ENCODE measurements around the gene LRRC27. TPM values are rescaled to one million over a fixed set of nuclear protein-coding genes. Genes with fewer than 3 reads are reported as not detected.

Gene LRRC27
- total RNA-seq, 6 experiments from 2014 or later = 2.2 to 5.4 (median 3.2) TPM

GRCh38 chr10:132363376-132363775 lies 31.4 kb downstream of the LRRC27 start:
- 87% methylated on average over 4 of the region's 15 CpGs for WGBS (ENCODE audit: insufficient coverage, low coverage, low lambda C conversion rate, missing lambda C conversion rate)
- H3K27me3 ChIP-seq = no peaks in the 10 kb centered on the region
- H3K9me3 ChIP-seq = no peaks in the 10 kb centered on the region
- DNase-seq (peak in 1 of 3 donors; percentile 38), ATAC-seq (no peak)
- no peaks in the 10 kb centered on the region for H3K4me1 ChIP-seq
- H3K36me3 ChIP-seq = peaks cover 0 to 2% (median 1%) of the 10 kb centered on the region in 4 donors
- intact Hi-C loops (cut with DNase I) = no loop called here
- TF ChIP-seq, protein P1, sequence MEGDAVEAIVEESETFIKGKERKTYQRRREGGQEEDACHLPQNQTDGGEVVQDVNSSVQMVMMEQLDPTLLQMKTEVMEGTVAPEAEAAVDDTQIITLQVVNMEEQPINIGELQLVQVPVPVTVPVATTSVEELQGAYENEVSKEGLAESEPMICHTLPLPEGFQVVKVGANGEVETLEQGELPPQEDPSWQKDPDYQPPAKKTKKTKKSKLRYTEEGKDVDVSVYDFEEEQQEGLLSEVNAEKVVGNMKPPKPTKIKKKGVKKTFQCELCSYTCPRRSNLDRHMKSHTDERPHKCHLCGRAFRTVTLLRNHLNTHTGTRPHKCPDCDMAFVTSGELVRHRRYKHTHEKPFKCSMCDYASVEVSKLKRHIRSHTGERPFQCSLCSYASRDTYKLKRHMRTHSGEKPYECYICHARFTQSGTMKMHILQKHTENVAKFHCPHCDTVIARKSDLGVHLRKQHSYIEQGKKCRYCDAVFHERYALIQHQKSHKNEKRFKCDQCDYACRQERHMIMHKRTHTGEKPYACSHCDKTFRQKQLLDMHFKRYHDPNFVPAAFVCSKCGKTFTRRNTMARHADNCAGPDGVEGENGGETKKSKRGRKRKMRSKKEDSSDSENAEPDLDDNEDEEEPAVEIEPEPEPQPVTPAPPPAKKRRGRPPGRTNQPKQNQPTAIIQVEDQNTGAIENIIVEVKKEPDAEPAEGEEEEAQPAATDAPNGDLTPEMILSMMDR (IDR thresholded peaks at IDR 0.05) = no peak
- TF ChIP-seq POLR2A (IDR thresholded peaks at IDR 0.05) = no peak
- H3K4me3 ChIP-seq = no peak overlapping the region
- H3K27ac ChIP-seq = no peak overlapping the region

DNA sequence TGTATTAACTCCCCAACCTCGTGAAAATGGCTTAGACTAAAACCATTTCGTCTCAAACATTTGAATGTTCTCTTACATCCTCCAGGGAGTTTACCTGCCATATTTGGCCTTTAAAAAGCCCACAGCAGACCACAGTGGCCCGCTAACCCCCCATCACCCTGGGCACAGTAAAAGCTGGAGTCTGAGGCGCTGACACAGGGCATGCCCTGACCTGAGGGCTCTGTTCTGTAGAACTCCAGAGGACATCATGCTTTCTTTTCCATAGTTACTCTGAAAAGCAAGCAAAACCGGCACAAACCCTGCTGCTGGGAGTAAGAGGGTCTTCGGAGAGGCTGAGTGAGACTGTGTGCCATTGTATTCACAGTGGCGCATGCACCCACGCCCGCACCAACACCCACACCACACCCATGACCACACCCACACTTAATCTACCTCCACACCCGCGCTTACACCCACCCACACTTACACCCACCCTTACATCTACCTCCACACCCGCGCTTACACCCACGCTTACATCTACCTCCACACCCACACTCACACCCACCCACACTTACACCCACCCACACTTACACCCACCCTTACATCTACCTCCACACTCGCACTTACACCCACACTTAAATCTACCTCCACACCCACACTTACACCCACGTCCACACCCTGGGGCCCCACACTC lies 32.1 kb downstream of the LRRC27 start:
- intact Hi-C loops (cut with DNase I) = no loop called here
- Histone ChIP-seq H3K27me3 (no peaks in the 10 kb centered on the region), H3K4me1 (no peaks in the 10 kb centered on the region), H3K4me3 (no peak overlapping the region), H3K27ac (no peak overlapping the region), H3K9me3 (no peaks in the 10 kb centered on the region), H3K36me3 (peaks cover 0 to 2% (median 1%) of the 10 kb centered on the region in 4 donors)
- no peak for TF ChIP-seq POLR2A (IDR thresholded peaks at IDR 0.05)
- TF ChIP-seq, protein P1 (IDR thresholded peaks at IDR 0.05) = no peak
- WGBS (ENCODE audit: insufficient coverage, low coverage, low lambda C conversion rate, missing lambda C conversion rate) = 33% methylated on average over 8 of the region's 16 CpGs
- peak in 1 of 3 donors; percentile 39 for DNase-seq
- ATAC-seq = peak; percentile 37 to 90 (median 56)

DNA sequence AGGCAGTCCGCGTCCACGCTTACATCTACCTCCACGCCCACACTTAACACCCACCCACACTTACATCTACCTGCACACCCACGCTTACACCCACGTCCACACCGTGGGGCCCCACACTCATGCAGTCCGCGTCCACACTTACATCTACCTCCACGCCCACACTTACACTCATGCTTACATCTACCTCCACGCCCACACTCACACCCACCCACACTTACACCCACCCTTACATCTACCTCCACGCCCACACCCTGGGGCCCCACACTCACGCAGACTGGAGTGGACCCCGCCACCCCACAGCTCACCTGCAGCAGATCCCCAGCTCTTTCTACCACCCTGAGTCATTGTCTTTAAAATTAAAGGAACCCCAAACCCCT lies 32.6 kb downstream of the LRRC27 start:
- peaks cover 0 to 2% (median 1%) of the 10 kb centered on the region in 4 donors for H3K36me3 ChIP-seq
- 56% methylated on average over 11 of the region's 14 CpGs for WGBS (ENCODE audit: insufficient coverage, low coverage, low lambda C conversion rate, missing lambda C conversion rate)

GRCh38 chr10:132365102-132365501 lies 33.1 kb downstream of the LRRC27 start:
- 90% methylated on average over 7 of the region's 9 CpGs for WGBS (ENCODE audit: insufficient coverage, low coverage, low lambda C conversion rate, missing lambda C conversion rate)

More for the DNA sequence above, 32.6 kb downstream of the LRRC27 start:
- no peak overlapping the region for H3K27ac ChIP-seq
- intact Hi-C loops (cut with DNase I) = no loop called here
- ATAC-seq = peak in 1 of 4 donors; percentile 78
- peak in 1 of 3 donors; percentile 51 for DNase-seq
- no peaks in the 10 kb centered on the region for H3K27me3 ChIP-seq
- no peak overlapping the region for H3K4me3 ChIP-seq
- no peaks in the 10 kb centered on the region for H3K4me1 ChIP-seq
- TF ChIP-seq POLR2A (IDR thresholded peaks at IDR 0.05) = no peak
- TF ChIP-seq, protein P1 (IDR thresholded peaks at IDR 0.05) = no peak
- H3K9me3 ChIP-seq = no peaks in the 10 kb centered on the region

More at GRCh38 chr10:132365102-132365501, 33.1 kb downstream of the LRRC27 start:
- ATAC-seq (no peak), DNase-seq (peak in 1 of 3 donors; percentile 27)
- H3K27me3 ChIP-seq = no peaks in the 10 kb centered on the region
- no peak overlapping the region for H3K27ac ChIP-seq
- intact Hi-C loops (cut with DNase I) = no loop called here
- TF ChIP-seq POLR2A (IDR thresholded peaks at IDR 0.05) = no peak
- TF ChIP-seq, protein P1 (IDR thresholded peaks at IDR 0.05) = no peak
- peaks cover 0 to 2% (median 1%) of the 10 kb centered on the region in 4 donors for H3K36me3 ChIP-seq
- no peaks in the 10 kb centered on the region for H3K9me3 ChIP-seq
- no peak overlapping the region for H3K4me3 ChIP-seq
- no peaks in the 10 kb centered on the region for H3K4me1 ChIP-seq
